H9 (cell line): Measurements from ENCODE around the gene GBA2. TPM values are rescaled to one million over a fixed set of nuclear protein-coding genes. Genes with fewer than 3 reads are reported as not detected.

Experiments
- DNase-seq: peaks from one replicate; pipeline ENCODE4 v3.0.0-alpha.2; 2017
- H2AFZ ChIP-seq: one replicate; pipeline ENCODE4 v1.6.1; 2013; ENCODE audit warnings: mild to moderate bottlenecking, low read length, control low read depth, moderate library complexity
- H2AK5ac ChIP-seq: 2 replicates; pipeline ENCODE4 v1.6.1; 2013; ENCODE audit warnings: low read length, control low read depth, mixed read lengths; ENCODE audit not compliant: insufficient read length
- H2BK120ac ChIP-seq: one replicate; pipeline ENCODE4 v1.6.1; 2013; ENCODE audit warnings: low read depth, mild to moderate bottlenecking, low read length, control low read depth, inconsistent platforms; ENCODE audit not compliant: poor library complexity, severe bottlenecking
- H2BK12ac ChIP-seq: 2 replicates; pipeline ENCODE4 v1.6.1; 2013; ENCODE audit warnings: low read length, control low read depth, mixed read lengths, low read depth; ENCODE audit not compliant: insufficient read length
- H2BK15ac ChIP-seq: 2 replicates; pipeline ENCODE4 v1.6.1; 2013; ENCODE audit warnings: low read depth, low read length, control low read depth
- H2BK20ac ChIP-seq: one replicate; pipeline ENCODE4 v1.6.1; 2013; ENCODE audit warnings: low read depth, mild to moderate bottlenecking, low read length, control low read depth, inconsistent platforms; ENCODE audit not compliant: poor library complexity, severe bottlenecking
- H2BK5ac ChIP-seq: 2 replicates; pipeline ENCODE4 v1.6.1; 2013; ENCODE audit warnings: low read length, control low read depth, mixed read lengths; ENCODE audit not compliant: insufficient read length
- H3K14ac ChIP-seq: 2 replicates; pipeline ENCODE4 v1.6.1; 2013; ENCODE audit warnings: low read length, control low read depth; ENCODE audit not compliant: insufficient read depth
- H3K18ac ChIP-seq: 2 replicates; pipeline ENCODE4 v1.6.1; 2013; ENCODE audit warnings: low read depth, mild to moderate bottlenecking, mixed read lengths, low read length, control low read depth; ENCODE audit not compliant: insufficient read length
- H3K23ac ChIP-seq: 2 replicates; pipeline ENCODE4 v1.6.1; 2013; ENCODE audit warnings: low read length, control low read depth, mixed read lengths, low read depth; ENCODE audit not compliant: insufficient read length
- H3K23me2 ChIP-seq: 2 replicates; pipeline ENCODE4 v1.6.1; 2013; ENCODE audit warnings: low read depth, mild to moderate bottlenecking, mixed read lengths, low read length, control low read depth; ENCODE audit not compliant: insufficient read length, poor library complexity, severe bottlenecking
- H3K27ac ChIP-seq: 2 replicates; pipeline ENCODE4 v1.5.1; 2013; ENCODE audit warnings: low read length, control low read depth, mixed read lengths, low read depth; ENCODE audit not compliant: insufficient read length
- H3K27me3 ChIP-seq: 2 replicates; pipeline ENCODE4 v1.6.1; 2013; ENCODE audit warnings: low read length, control low read depth, inconsistent platforms; ENCODE audit not compliant: insufficient read depth
- H3K4ac ChIP-seq: 2 replicates; pipeline ENCODE4 v1.6.1; 2013; ENCODE audit warnings: low read depth, mild to moderate bottlenecking, control low read depth, inconsistent platforms, low read length, moderate library complexity
- H3K4me1 ChIP-seq: 2 replicates; pipeline ENCODE4 v1.6.1; 2013; ENCODE audit warnings: low read length, control low read depth, inconsistent platforms; ENCODE audit not compliant: insufficient read depth
- H3K4me2 ChIP-seq: 2 replicates; pipeline ENCODE4 v1.6.1; 2013; ENCODE audit warnings: low read length, control low read depth, mixed read lengths; ENCODE audit not compliant: insufficient read length, insufficient read depth
- H3K56ac ChIP-seq: 2 replicates; pipeline ENCODE4 v1.6.1; 2013; ENCODE audit warnings: low read depth, mild to moderate bottlenecking, mixed read lengths, low read length, control low read depth; ENCODE audit not compliant: insufficient read length
- H3K79me1 ChIP-seq: 2 replicates; pipeline ENCODE4 v1.6.1; 2013; ENCODE audit warnings: low read depth, mild to moderate bottlenecking, moderate library complexity, low read length, control low read depth, inconsistent platforms; ENCODE audit not compliant: insufficient read depth, poor library complexity, severe bottlenecking
- H3K79me2 ChIP-seq: 2 replicates; pipeline ENCODE4 v1.6.1; 2013; ENCODE audit warnings: low read length, control low read depth, inconsistent platforms; ENCODE audit not compliant: insufficient read depth
- H3K9ac ChIP-seq: 2 replicates; pipeline ENCODE4 v1.6.1; 2013; ENCODE audit warnings: low read length, control low read depth, mixed read lengths; ENCODE audit not compliant: insufficient read length; ENCODE audit errors: extremely low read depth
- H3K9me3 ChIP-seq: one replicate; pipeline ENCODE4 v1.6.1; 2013; ENCODE audit warnings: low read depth, low read length, inconsistent platforms; ENCODE audit not compliant: control insufficient read depth
- H3T11ph ChIP-seq: one replicate; pipeline ENCODE4 v1.6.1; 2013; ENCODE audit warnings: mild to moderate bottlenecking, low read length, control low read depth, inconsistent platforms
- H4K20me1 ChIP-seq: one replicate; pipeline ENCODE4 v1.6.1; 2013; ENCODE audit not compliant: control insufficient read depth, insufficient read length, insufficient read depth
- H4K5ac ChIP-seq: 2 replicates; pipeline ENCODE4 v1.6.1; 2013; ENCODE audit warnings: low read depth, mild to moderate bottlenecking, mixed read lengths, low read length, control low read depth; ENCODE audit not compliant: insufficient read length
- H4K8ac ChIP-seq: replicated peaks from 2 replicates; pipeline ENCODE4 v1.6.1; 2013; ENCODE audit warnings: low read length, control low read depth, mixed read lengths, low read depth; ENCODE audit not compliant: insufficient read length
- H4K91ac ChIP-seq: 2 replicates; pipeline ENCODE4 v1.6.1; 2013; ENCODE audit warnings: low read depth, mild to moderate bottlenecking, moderate library complexity, mixed read lengths, low read length, control low read depth; ENCODE audit not compliant: insufficient read length
- H3K27ac Mint-ChIP-seq, 3 experiments: 2 replicates in 2 of 3; 3 replicates in 1 of 3; pipeline ENCODE4 v1.8.0; 2020 to 2021; ENCODE audit warnings: mixed read lengths in 3 of 3, mild to moderate bottlenecking in 1 of 3, moderate library complexity in 1 of 3
- H3K27me3 Mint-ChIP-seq: 2 replicates; pipeline ENCODE4 v1.8.0; 2021; ENCODE audit warnings: low read depth, mild to moderate bottlenecking, moderate library complexity, mixed read lengths
- H3K36me3 Mint-ChIP-seq, 3 experiments: 2 replicates in 2 of 3; 3 replicates in 1 of 3; pipeline ENCODE4 v1.8.0; 2020 to 2021; ENCODE audit warnings: low read depth in 3 of 3, mixed read lengths in 3 of 3; ENCODE audit not compliant: insufficient read depth in 1 of 3
- H3K4me1 Mint-ChIP-seq, 2 experiments: 2 replicates each; pipeline ENCODE4 v1.8.0; 2020; ENCODE audit warnings: mixed read lengths in 2 of 2
- H3K4me3 Mint-ChIP-seq, 2 experiments: 2 replicates in 1 of 2; 3 replicates in 1 of 2; pipeline ENCODE4 v1.8.0; 2020 to 2021; ENCODE audit warnings: mild to moderate bottlenecking in 2 of 2, mixed read lengths in 2 of 2, moderate library complexity in 1 of 2
- H3K9me3 Mint-ChIP-seq, 2 experiments: 2 replicates in 1 of 2; 3 replicates in 1 of 2; pipeline ENCODE4 v1.8.0; 2020; ENCODE audit warnings: mild to moderate bottlenecking in 2 of 2, mixed read lengths in 2 of 2, moderate library complexity in 1 of 2
- WGBS: extraction: QIAGEN DNeasy Blood & Tissue Kit; methylation state at CpG from one replicate; pipeline ENCODE4 v1.1.7; 2013; ENCODE audit warnings: missing lambda C conversion rate, low lambda C conversion rate, mixed read lengths; ENCODE audit not compliant: insufficient read length; ENCODE audit errors: extremely low coverage; 5-methylcytosine and 5-hydroxymethylcytosine counted together
- total RNA-seq: library from RNA; stranded (reverse); gene quantifications from 2 replicates; pipeline ENCODE4 v1.2.1, GENCODE V29; 2021
- TF ChIP-seq, protein P1 (sequence below): fragments of 200-600 bp; sonication (generic); conservative IDR thresholded peaks from 3 replicates; pipeline ENCODE4 v1.8.0; 2021; ENCODE audit warnings: antibody characterized with exemption, mild to moderate bottlenecking

GBA2 gene
- total RNA-seq, 1 experiment from 2014 or later: 103 TPM

DNA sequence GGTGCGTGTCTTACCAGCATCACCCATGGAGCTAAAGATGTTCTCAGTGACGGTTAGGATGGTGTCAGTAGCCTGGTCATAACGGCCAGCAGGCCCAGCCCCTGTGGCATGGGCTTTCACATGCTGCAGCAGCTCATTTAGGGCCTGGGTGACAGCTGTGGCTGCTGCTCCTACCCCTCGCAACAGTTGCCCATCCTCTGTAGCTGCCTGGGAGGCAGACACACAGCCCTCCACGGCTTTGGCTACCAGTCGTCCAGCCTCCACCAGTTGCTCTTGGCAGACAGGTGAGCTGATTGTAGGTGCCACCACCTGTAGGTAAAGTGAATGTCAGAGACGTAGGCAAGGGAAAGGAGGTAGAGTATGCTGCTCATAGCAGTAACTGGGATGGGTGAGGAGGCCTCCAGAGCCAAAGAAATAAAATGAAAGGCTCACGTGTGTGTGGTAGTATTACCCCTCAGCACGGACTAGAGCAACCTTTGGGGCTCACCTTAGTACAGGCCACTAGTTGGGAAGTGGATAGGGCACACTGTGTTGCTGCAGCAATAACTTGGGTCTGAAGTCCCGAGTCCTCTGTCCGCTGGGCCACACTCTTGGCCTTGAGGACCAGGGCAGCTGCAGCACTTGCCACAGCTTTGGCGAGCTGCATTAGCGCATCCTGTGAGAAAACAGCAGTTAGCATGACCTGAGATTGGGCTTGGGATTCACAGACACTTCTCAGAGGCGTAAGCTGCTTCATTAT is 31.7 kb downstream of the GBA2 start:
- H3K27ac Mint-ChIP-seq: no peak overlapping the region
- no peak overlapping the region for H3K14ac ChIP-seq
- TF ChIP-seq, protein P1, sequence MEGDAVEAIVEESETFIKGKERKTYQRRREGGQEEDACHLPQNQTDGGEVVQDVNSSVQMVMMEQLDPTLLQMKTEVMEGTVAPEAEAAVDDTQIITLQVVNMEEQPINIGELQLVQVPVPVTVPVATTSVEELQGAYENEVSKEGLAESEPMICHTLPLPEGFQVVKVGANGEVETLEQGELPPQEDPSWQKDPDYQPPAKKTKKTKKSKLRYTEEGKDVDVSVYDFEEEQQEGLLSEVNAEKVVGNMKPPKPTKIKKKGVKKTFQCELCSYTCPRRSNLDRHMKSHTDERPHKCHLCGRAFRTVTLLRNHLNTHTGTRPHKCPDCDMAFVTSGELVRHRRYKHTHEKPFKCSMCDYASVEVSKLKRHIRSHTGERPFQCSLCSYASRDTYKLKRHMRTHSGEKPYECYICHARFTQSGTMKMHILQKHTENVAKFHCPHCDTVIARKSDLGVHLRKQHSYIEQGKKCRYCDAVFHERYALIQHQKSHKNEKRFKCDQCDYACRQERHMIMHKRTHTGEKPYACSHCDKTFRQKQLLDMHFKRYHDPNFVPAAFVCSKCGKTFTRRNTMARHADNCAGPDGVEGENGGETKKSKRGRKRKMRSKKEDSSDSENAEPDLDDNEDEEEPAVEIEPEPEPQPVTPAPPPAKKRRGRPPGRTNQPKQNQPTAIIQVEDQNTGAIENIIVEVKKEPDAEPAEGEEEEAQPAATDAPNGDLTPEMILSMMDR: no peak
- no peak overlapping the region for H2BK5ac ChIP-seq
- no peak overlapping the region for H3K23ac ChIP-seq
- no peaks in the 10 kb centered on the region for H3K4me1 ChIP-seq
- H3K27me3 ChIP-seq: no peaks in the 10 kb centered on the region
- H2BK20ac ChIP-seq: no peak overlapping the region
- H2BK120ac ChIP-seq: no peak overlapping the region
- H4K20me1 ChIP-seq: no peaks in the 10 kb centered on the region
- no peak overlapping the region for H2BK12ac ChIP-seq
- no peaks in the 10 kb centered on the region; the same call in 1 of the 2 replicates for H3K27me3 Mint-ChIP-seq
- H3K9me3 Mint-ChIP-seq: no peaks in the 10 kb centered on the region
- H3K79me2 ChIP-seq: no peaks in the 10 kb centered on the region
- no peak overlapping the region for H4K91ac ChIP-seq
- H3K4me2 ChIP-seq: no peak overlapping the region
- no peak overlapping the region for H3K4ac ChIP-seq
- no peak overlapping the region for H3K56ac ChIP-seq
- no peak overlapping the region for H3K9ac ChIP-seq
- no peak overlapping the region for H2AK5ac ChIP-seq
- H3K36me3 Mint-ChIP-seq: peaks cover 52 to 97% (median 90%) of the 10 kb centered on the region in 3 experiments
- H4K5ac ChIP-seq: no peak overlapping the region
- H3K23me2 ChIP-seq: no peaks in the 10 kb centered on the region
- H3K27ac ChIP-seq: no peak overlapping the region
- no peak overlapping the region for H3K18ac ChIP-seq
- H3K9me3 ChIP-seq: no peaks in the 10 kb centered on the region
- no peaks in the 10 kb centered on the region for H3K79me1 ChIP-seq
- no peak overlapping the region for H4K8ac ChIP-seq
- no peak for DNase-seq
- no peak overlapping the region for H3T11ph ChIP-seq
- no peak overlapping the region for H3K4me3 Mint-ChIP-seq
- peaks cover 0 to 9% of the 10 kb centered on the region in 2 experiments; a peak in 2 of 4 replicates for H3K4me1 Mint-ChIP-seq
- H2BK15ac ChIP-seq: no peak overlapping the region
- WGBS: no CpG with 5 or more reads among the region's 14 CpGs
- no peak overlapping the region for H2AFZ ChIP-seq
